ENCODE data around the gene COG4. TPM values are rescaled to one million over a fixed set of nuclear protein-coding genes. Genes with fewer than 3 reads are reported as not detected.

Gene COG4
- total RNA-seq, 1 donor from 2014 or later, result 62.6 TPM

DNA sequence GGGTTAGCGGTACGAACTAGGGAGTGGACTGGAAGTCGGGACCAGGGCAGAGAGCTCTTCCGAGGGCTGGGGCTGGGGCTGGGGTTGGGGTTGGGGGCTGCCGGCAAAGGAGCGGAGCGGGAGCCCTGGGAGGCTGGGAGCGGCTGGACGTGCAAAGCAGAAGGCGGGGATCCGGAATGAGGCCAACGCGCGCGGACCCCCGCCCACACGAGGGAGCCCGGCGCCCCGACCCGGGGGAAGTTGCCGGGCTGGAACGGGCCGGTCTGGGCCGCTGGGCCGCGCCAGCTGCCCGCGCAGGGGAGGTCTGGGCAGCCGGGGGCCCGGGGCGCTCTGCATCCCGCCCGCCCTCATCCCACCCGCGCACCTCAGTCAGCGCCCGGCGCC lies 84.8 kb downstream of the COG4 start:
- Mint-ChIP-seq H3K4me3 (peak overlapping the region; percentile 97), H3K9me3 (no peaks in the 10 kb centered on the region), H3K27ac (peak overlapping the region; percentile 98)

DNA sequence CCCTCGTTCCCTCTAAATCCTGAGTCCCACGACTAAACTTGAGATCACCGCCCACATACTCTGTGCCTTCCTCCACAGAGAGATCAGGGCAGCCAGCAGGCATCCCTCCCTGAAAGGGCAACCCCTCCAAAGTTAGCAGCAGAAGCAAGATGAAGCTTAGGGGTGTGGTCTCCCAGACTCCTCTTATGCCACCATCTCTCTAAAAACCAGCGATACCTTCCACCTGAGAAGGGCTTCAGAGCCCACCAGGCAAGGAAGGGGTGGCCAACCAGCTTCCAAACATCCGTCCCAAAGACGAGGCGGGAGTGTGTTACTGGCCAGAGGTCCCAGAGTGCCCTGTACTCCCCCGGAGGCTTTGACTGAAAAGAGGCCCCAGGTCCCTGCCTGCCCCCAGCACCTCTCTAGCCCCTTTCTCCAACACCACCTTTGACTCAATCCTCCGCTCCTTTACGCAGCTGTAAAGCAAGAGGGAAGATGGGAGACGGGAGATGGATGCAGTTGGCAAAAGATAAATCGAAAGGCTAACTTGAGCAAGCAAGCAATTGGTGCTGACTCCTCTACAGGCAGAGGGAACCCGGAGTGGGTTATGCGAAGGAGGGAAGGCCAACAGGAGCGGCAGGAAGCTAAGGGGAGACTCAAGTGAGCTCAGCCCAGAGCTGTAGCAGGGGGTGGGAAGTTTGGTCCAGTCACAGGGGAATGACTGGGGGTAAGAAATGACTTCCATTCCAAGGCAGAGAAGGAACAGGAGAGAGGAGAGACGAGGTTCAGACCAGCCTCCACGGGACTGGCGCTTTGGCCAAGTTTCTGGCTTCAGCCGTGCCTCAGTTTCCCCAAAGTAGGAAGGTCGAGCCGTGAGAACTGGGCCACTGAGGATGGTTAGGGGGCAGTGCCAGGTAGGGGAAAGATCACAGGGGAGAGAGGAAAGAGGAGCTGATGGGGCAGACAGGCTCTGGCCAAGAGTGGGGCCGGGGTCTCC lies 85.5 kb downstream of the COG4 start:
- peak in 1 of 2 experiments; percentile 50 for DNase-seq (ENCODE audit: low spot score in 2 of 2, unreplicated experiment in 2 of 2)
- H3K4me3 Mint-ChIP-seq, result peak overlapping the region; percentile 97
- H3K36me3 Mint-ChIP-seq, result peaks cover 4% of the 10 kb centered on the region
- H3K27me3 Mint-ChIP-seq (ENCODE audit: low read depth), result no peaks in the 10 kb centered on the region
- H3K9me3 Mint-ChIP-seq, result no peaks in the 10 kb centered on the region
- peaks cover 49% of the 10 kb centered on the region for H3K4me1 Mint-ChIP-seq
- TF ChIP-seq, protein P1, sequence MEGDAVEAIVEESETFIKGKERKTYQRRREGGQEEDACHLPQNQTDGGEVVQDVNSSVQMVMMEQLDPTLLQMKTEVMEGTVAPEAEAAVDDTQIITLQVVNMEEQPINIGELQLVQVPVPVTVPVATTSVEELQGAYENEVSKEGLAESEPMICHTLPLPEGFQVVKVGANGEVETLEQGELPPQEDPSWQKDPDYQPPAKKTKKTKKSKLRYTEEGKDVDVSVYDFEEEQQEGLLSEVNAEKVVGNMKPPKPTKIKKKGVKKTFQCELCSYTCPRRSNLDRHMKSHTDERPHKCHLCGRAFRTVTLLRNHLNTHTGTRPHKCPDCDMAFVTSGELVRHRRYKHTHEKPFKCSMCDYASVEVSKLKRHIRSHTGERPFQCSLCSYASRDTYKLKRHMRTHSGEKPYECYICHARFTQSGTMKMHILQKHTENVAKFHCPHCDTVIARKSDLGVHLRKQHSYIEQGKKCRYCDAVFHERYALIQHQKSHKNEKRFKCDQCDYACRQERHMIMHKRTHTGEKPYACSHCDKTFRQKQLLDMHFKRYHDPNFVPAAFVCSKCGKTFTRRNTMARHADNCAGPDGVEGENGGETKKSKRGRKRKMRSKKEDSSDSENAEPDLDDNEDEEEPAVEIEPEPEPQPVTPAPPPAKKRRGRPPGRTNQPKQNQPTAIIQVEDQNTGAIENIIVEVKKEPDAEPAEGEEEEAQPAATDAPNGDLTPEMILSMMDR (IDR thresholded peaks at IDR 0.05; ENCODE audit: unreplicated experiment), result no peak
- peak overlapping the region; percentile 98 for H3K27ac Mint-ChIP-seq

More for the DNA sequence above, 84.8 kb downstream of the COG4 start:
- TF ChIP-seq, protein P1 (IDR thresholded peaks at IDR 0.05; ENCODE audit: unreplicated experiment), result no peak
- peaks cover 4% of the 10 kb centered on the region for H3K36me3 Mint-ChIP-seq
- DNase-seq (ENCODE audit: low spot score in 2 of 2, unreplicated experiment in 2 of 2), result peak; percentile 39 to 62
- peaks cover 42% of the 10 kb centered on the region for H3K4me1 Mint-ChIP-seq
- no peaks in the 10 kb centered on the region for H3K27me3 Mint-ChIP-seq (ENCODE audit: low read depth)

DNA sequence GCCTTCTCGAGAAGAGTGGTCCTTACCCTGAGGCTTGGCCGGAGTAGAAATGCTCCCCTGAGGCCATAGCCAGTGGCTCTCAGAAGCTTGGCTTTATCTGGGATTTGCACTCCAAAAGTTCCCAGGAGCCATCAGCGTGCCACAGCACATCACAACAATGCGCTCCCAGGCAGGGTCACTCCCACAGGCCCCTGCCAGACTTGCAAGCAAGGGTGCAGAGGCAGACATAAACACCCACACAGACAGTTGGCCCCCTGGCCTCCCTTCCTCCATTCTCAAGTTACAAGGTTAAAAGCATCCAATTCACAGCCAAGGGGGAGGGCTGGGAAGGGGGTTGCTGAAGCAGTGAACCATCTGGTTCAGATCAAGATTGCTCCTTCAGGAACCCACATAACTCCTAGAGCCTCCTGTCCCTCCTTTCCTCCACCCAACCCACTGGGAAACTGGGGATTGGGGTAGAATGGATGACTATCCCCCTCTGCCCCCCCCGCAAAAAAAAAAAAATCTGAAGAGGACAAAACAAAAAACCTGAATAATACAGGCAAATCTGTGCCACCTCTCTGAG lies 86.3 kb downstream of the COG4 start:
- no peaks in the 10 kb centered on the region for H3K27me3 Mint-ChIP-seq (ENCODE audit: low read depth)
- peaks cover 4% of the 10 kb centered on the region for H3K36me3 Mint-ChIP-seq
- H3K4me3 Mint-ChIP-seq, result peak overlapping the region; percentile 97

DNA sequence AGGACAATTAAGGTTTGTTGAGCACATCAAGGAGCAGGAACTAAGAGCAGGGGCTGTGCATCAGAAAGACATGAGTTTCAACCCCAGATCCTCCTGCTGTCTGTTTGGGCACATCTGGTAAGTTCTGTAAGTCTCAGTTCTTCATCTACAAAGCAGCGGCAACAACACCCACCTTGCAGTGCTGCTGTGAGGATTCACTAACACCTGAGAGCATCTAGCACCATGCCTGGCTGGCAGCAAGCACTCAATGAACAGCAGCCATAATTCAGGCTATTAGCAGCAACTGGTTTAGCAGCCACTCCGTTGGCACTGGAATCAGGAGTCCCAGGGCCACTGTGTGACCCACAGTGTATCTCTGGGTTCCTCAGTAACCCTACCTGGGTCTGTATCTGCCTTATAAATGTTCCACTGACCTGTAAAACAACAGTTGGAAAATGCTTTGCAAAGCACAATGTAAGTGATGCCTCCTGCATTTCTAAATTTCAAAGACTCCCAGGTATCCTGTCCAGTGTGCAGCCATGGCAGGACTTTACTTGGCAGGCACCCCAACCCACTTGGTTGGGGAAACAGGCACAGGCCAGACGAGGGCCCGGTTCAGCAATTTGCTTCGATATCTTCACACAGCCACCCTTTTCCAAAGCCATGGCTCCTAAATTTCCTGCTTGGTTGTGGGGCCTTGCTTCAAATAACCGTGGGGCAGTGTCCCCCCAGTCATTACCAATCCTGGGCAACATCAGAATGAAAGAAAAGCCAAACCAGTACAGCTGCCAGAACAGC lies 88.7 kb downstream of the COG4 start:
- TF ChIP-seq, protein P1 (IDR thresholded peaks at IDR 0.05; ENCODE audit: unreplicated experiment), result no peak
- H3K36me3 Mint-ChIP-seq, result peaks cover 4% of the 10 kb centered on the region
- H3K9me3 Mint-ChIP-seq, result no peaks in the 10 kb centered on the region
- H3K27me3 Mint-ChIP-seq (ENCODE audit: low read depth), result no peaks in the 10 kb centered on the region
- H3K4me3 Mint-ChIP-seq, result no peak overlapping the region
- peak overlapping the region; percentile 88 for H3K27ac Mint-ChIP-seq
- peaks cover 70% of the 10 kb centered on the region for H3K4me1 Mint-ChIP-seq
- no peak for DNase-seq (ENCODE audit: low spot score in 2 of 2, unreplicated experiment in 2 of 2)

More for the DNA sequence above, 86.3 kb downstream of the COG4 start:
- H3K4me1 Mint-ChIP-seq, result peaks cover 57% of the 10 kb centered on the region
- no peaks in the 10 kb centered on the region for H3K9me3 Mint-ChIP-seq
- DNase-seq (ENCODE audit: low spot score in 2 of 2, unreplicated experiment in 2 of 2), result peak; percentile 40 to 69
- TF ChIP-seq, protein P1 (IDR thresholded peaks at IDR 0.05; ENCODE audit: unreplicated experiment), result no peak
- peak overlapping the region; percentile 98 for H3K27ac Mint-ChIP-seq

DNA sequence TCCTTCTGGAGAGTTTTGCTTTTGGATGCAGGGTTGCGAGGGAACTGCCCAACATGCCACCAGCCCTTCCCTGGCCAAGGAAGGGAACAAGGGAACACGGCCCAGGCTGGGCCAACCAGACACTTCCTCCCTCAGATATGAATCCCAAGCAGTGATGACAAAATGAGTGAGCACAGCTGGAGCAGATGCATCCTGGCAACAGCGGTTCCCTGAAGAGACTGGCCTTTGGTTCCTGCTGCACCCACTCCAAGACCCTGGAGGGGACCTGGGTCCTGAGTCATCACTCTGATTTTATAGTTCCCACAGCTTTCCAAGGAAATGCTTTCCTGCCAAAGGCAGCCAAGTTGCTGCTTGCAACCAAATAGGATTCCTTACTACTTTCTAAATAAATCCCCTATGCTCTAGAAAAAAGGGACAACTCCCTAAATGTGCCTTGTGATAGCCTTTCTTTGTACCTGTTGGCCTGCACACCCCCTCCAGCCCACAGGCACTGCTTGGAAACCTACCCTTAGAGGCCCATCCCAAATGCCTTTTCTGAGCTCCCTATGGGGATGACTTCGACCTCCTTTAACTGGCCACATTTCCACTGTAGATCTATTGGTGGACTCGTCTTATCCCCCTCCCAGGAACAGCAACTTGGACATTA lies 89.8 kb downstream of the COG4 start:
- no peak for DNase-seq (ENCODE audit: low spot score in 2 of 2, unreplicated experiment in 2 of 2)
- Mint-ChIP-seq H3K4me1 (peaks cover 74% of the 10 kb centered on the region), H3K4me3 (peak overlapping the region; percentile 24)

More for the DNA sequence above, 89.8 kb downstream of the COG4 start:
- H3K27ac Mint-ChIP-seq, result peak overlapping the region; percentile 88
- no peaks in the 10 kb centered on the region for H3K27me3 Mint-ChIP-seq (ENCODE audit: low read depth)
- TF ChIP-seq, protein P1 (IDR thresholded peaks at IDR 0.05; ENCODE audit: unreplicated experiment), result no peak
- peaks cover 4% of the 10 kb centered on the region for H3K36me3 Mint-ChIP-seq
- no peaks in the 10 kb centered on the region for H3K9me3 Mint-ChIP-seq

All from mesothelial cell of epicardium (in vitro differentiated cells).